ENCODE measurements around the gene MUC4. TPM values are rescaled to one million over a fixed set of nuclear protein-coding genes. Genes with fewer than 3 reads are reported as not detected.

Gene MUC4
- polyA plus RNA-seq, 1 donor from 2014 or later, result not detected

DNA sequence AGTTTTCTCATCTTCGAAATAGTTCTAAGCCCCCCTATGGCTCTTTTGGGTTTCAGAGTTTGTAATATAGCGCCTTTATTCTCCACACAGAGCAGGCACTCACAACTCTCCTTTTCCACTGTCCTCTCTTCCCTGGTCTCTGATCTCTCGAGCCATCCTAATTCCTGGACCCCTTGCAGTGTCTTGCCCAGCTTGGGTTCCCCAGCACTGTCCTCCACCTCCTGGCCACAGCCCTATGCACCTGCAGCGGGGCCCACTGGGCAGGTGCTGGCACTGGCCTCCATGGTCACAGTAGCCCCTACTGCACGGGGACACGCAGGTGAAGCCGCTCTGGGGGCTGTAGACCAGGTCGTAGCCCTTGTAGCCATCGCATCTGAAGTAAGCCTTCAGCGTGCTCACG, 63.1 kb downstream of the MUC4 start:
- no peaks in the 10 kb centered on the region for H3F3A ChIP-seq (ENCODE audit: insufficient read depth, low read length, poor library complexity, severe bottlenecking)
- no peaks in the 10 kb centered on the region for H3K79me2 ChIP-seq (replicated peaks; ENCODE audit: insufficient read depth, low read length)
- no peak overlapping the region for H3K4me2 ChIP-seq (ENCODE audit: low read length)
- H4K20me1 ChIP-seq (ENCODE audit: insufficient read depth), result no peaks in the 10 kb centered on the region
- H2AFZ ChIP-seq (ENCODE audit: low read depth, low read length), result no peak overlapping the region
- no peak overlapping the region for H3K9ac ChIP-seq (ENCODE audit: low read length)
- no peak for TF ChIP-seq REST (IDR thresholded peaks at IDR 0.05; ENCODE audit: borderline replicate concordance)
- no peak for TF ChIP-seq MXI1 (conservative IDR thresholded peaks at IDR 0.05; ENCODE audit: poor library complexity, severe bottlenecking)
- no peak for TF ChIP-seq TAF1 (IDR thresholded peaks at IDR 0.05; ENCODE audit: low read depth)
- no peak for TF ChIP-seq EZH2 (IDR thresholded peaks at IDR 0.05; ENCODE audit: borderline replicate concordance, insufficient read depth, low read length, poor library complexity, severe bottlenecking)
- TF ChIP-seq POLR2AphosphoS5 (IDR thresholded peaks at IDR 0.05), result no peak
- TF ChIP-seq RAD21 (conservative IDR thresholded peaks at IDR 0.05), result no peak
- no peak for TF ChIP-seq SMC3 (conservative IDR thresholded peaks at IDR 0.05; ENCODE audit: poor library complexity)
- TF ChIP-seq CTCF (IDR thresholded peaks at IDR 0.05; ENCODE audit: poor library complexity, severe bottlenecking), result no peak
- no peaks in the 10 kb centered on the region for H3K27me3 ChIP-seq (ENCODE audit: insufficient read depth, low read depth, low read length)
- H3K4me3 ChIP-seq (ENCODE audit: low read length), result no peak overlapping the region
- no peak overlapping the region for H3K27ac ChIP-seq (ENCODE audit: low read length)
- no peaks in the 10 kb centered on the region for H3K9me3 ChIP-seq (ENCODE audit: low read length)
- H3K36me3 ChIP-seq (ENCODE audit: insufficient read depth, low read length), result no peaks in the 10 kb centered on the region
- H3K9me2 ChIP-seq (ENCODE audit: insufficient read depth, low read length), result no peaks in the 10 kb centered on the region

GRCh38 chr3:195746751-195747150, 65.0 kb downstream of the MUC4 start:
- no peaks in the 10 kb centered on the region for H3K79me2 ChIP-seq (replicated peaks; ENCODE audit: insufficient read depth, low read length)
- no peaks in the 10 kb centered on the region for H3K27me3 ChIP-seq (ENCODE audit: insufficient read depth, low read depth, low read length)

More at GRCh38 chr3:195746751-195747150, 65.0 kb downstream of the MUC4 start:
- Histone ChIP-seq H3K9ac (ENCODE audit: low read length) (no peak overlapping the region), H2AFZ (ENCODE audit: low read depth, low read length) (no peak overlapping the region), H3K36me3 (ENCODE audit: insufficient read depth, low read length) (no peaks in the 10 kb centered on the region), H3K27ac (ENCODE audit: low read length) (no peak overlapping the region), H3K4me2 (ENCODE audit: low read length) (no peak overlapping the region), H3K4me3 (ENCODE audit: low read length) (no peak overlapping the region), H3K9me3 (ENCODE audit: low read length) (no peaks in the 10 kb centered on the region), H4K20me1 (ENCODE audit: insufficient read depth) (no peaks in the 10 kb centered on the region), H3F3A (ENCODE audit: insufficient read depth, low read length, poor library complexity, severe bottlenecking) (no peaks in the 10 kb centered on the region), H3K9me2 (ENCODE audit: insufficient read depth, low read length) (no peaks in the 10 kb centered on the region)
- TF ChIP-seq EP300 (conservative IDR thresholded peaks at IDR 0.05; ENCODE audit: poor library complexity, severe bottlenecking), result no peak
- no peak for TF ChIP-seq POLR2AphosphoS5 (IDR thresholded peaks at IDR 0.05)
- TF ChIP-seq SMC3 (conservative IDR thresholded peaks at IDR 0.05; ENCODE audit: poor library complexity), result no peak
- no peak for TF ChIP-seq REST (IDR thresholded peaks at IDR 0.05; ENCODE audit: borderline replicate concordance)
- no peak for TF ChIP-seq RAD21 (conservative IDR thresholded peaks at IDR 0.05)
